Measurements from ENCODE around the gene SLC45A3. TPM values are rescaled to one million over a fixed set of nuclear protein-coding genes. Genes with fewer than 3 reads are reported as not detected.

Gene SLC45A3
- total RNA-seq, 1 donor: 1.1 TPM

- H3K9me3 ChIP-seq (ENCODE audit: low read depth, low read length): no peaks in the 10 kb centered on the region
- no peak for TF ChIP-seq CTCF (IDR thresholded peaks at IDR 0.05; ENCODE audit: extremely low read depth, low read depth, low read length)
- no peaks in the 10 kb centered on the region for H4K20me1 ChIP-seq (ENCODE audit: insufficient read depth, low read length)
- DNase-seq (ENCODE audit: insufficient read length, low spot score, missing footprints): no peak
- H3K27ac ChIP-seq (ENCODE audit: low read depth, low read length): no peak overlapping the region
- no peak overlapping the region for H3K4me3 ChIP-seq (ENCODE audit: insufficient read depth, low read length)
- H3K4me1 ChIP-seq (ENCODE audit: insufficient read depth, low read length): no peaks in the 10 kb centered on the region
- H3K36me3 ChIP-seq (ENCODE audit: insufficient read depth, low read length): no peaks in the 10 kb centered on the region
- H3K4me2 ChIP-seq (ENCODE audit: insufficient read depth, low read length): no peak overlapping the region
- no peak overlapping the region for H2AFZ ChIP-seq (ENCODE audit: low read length)
- no peaks in the 10 kb centered on the region for H3K79me2 ChIP-seq (ENCODE audit: insufficient read depth, low read length)
- peaks cover 7% of the 10 kb centered on the region for H3K27me3 ChIP-seq (ENCODE audit: insufficient read depth, low read length)
These were observed 12.1 kb upstream of the SLC45A3 start for GRCh38 chr1:205692423-205692822.

- Histone ChIP-seq H3K4me1 (ENCODE audit: insufficient read depth, low read length) (no peaks in the 10 kb centered on the region), H2AFZ (ENCODE audit: low read length) (no peak overlapping the region), H4K20me1 (ENCODE audit: insufficient read depth, low read length) (no peaks in the 10 kb centered on the region), H3K4me2 (ENCODE audit: insufficient read depth, low read length) (no peak overlapping the region), H3K27ac (ENCODE audit: low read depth, low read length) (no peak overlapping the region), H3K27me3 (ENCODE audit: insufficient read depth, low read length) (peaks cover 10% of the 10 kb centered on the region), H3K36me3 (ENCODE audit: insufficient read depth, low read length) (no peaks in the 10 kb centered on the region), H3K79me2 (ENCODE audit: insufficient read depth, low read length) (no peaks in the 10 kb centered on the region), H3K4me3 (ENCODE audit: insufficient read depth, low read length) (no peak overlapping the region), H3K9me3 (ENCODE audit: low read depth, low read length) (no peaks in the 10 kb centered on the region)
- DNase-seq (ENCODE audit: insufficient read length, low spot score, missing footprints): no peak
- no peak for TF ChIP-seq CTCF (IDR thresholded peaks at IDR 0.05; ENCODE audit: extremely low read depth, low read depth, low read length)
These were observed 9.9 kb upstream of the SLC45A3 start for GRCh38 chr1:205690122-205690756.

GRCh38 chr1:205689479-205689878 lies 9.2 kb upstream of the SLC45A3 start:
- H3K4me3 ChIP-seq (ENCODE audit: insufficient read depth, low read length): no peak overlapping the region
- no peaks in the 10 kb centered on the region for H3K9me3 ChIP-seq (ENCODE audit: low read depth, low read length)
- no peak overlapping the region for H2AFZ ChIP-seq (ENCODE audit: low read length)
- DNase-seq (ENCODE audit: insufficient read length, low spot score, missing footprints): no peak
- H4K20me1 ChIP-seq (ENCODE audit: insufficient read depth, low read length): no peaks in the 10 kb centered on the region
- peaks cover 10% of the 10 kb centered on the region for H3K27me3 ChIP-seq (ENCODE audit: insufficient read depth, low read length)
- H3K4me1 ChIP-seq (ENCODE audit: insufficient read depth, low read length): no peaks in the 10 kb centered on the region
- no peaks in the 10 kb centered on the region for H3K79me2 ChIP-seq (ENCODE audit: insufficient read depth, low read length)
- H3K4me2 ChIP-seq (ENCODE audit: insufficient read depth, low read length): no peak overlapping the region
- TF ChIP-seq CTCF (IDR thresholded peaks at IDR 0.05; ENCODE audit: extremely low read depth, low read depth, low read length): no peak
- H3K36me3 ChIP-seq (ENCODE audit: insufficient read depth, low read length): no peaks in the 10 kb centered on the region
- H3K27ac ChIP-seq (ENCODE audit: low read depth, low read length): no peak overlapping the region

- no peak for DNase-seq (ENCODE audit: insufficient read length, low spot score, missing footprints)
- no peaks in the 10 kb centered on the region for H3K4me1 ChIP-seq (ENCODE audit: insufficient read depth, low read length)
- no peaks in the 10 kb centered on the region for H3K79me2 ChIP-seq (ENCODE audit: insufficient read depth, low read length)
- no peaks in the 10 kb centered on the region for H3K36me3 ChIP-seq (ENCODE audit: insufficient read depth, low read length)
- no peak overlapping the region for H3K4me3 ChIP-seq (ENCODE audit: insufficient read depth, low read length)
- H2AFZ ChIP-seq (ENCODE audit: low read length): no peak overlapping the region
- H3K27me3 ChIP-seq (ENCODE audit: insufficient read depth, low read length): peaks cover 10% of the 10 kb centered on the region
- H3K4me2 ChIP-seq (ENCODE audit: insufficient read depth, low read length): no peak overlapping the region
- TF ChIP-seq CTCF (IDR thresholded peaks at IDR 0.05; ENCODE audit: extremely low read depth, low read depth, low read length): no peak
- no peak overlapping the region for H3K27ac ChIP-seq (ENCODE audit: low read depth, low read length)
- H4K20me1 ChIP-seq (ENCODE audit: insufficient read depth, low read length): no peaks in the 10 kb centered on the region
- no peaks in the 10 kb centered on the region for H3K9me3 ChIP-seq (ENCODE audit: low read depth, low read length)
These were observed 8.1 kb upstream of the SLC45A3 start for GRCh38 chr1:205688171-205689080.

All from osteoblast (primary cell).